GM06990 (cell line): ENCODE data around the gene CAMK1D.
"Not testable (repeated sequence)": the region's sequence is repeated elsewhere in the genome, so short reads cannot be mapped to it uniquely, and the experiment has no call there.

Source experiments
- DNase-seq: peaks from one replicate; pipeline ENCODE4 v3.0.0-alpha.2; 2011; ENCODE audit not compliant: insufficient read length; ENCODE audit errors: extremely low read depth
- H3K27me3 ChIP-seq: replicated peaks from 2 replicates; pipeline ENCODE4 v1.6.0; 2011; ENCODE audit warnings: low read length; ENCODE audit not compliant: control insufficient read depth, insufficient read depth
- H3K36me3 ChIP-seq: 2 replicates; pipeline ENCODE4 v1.5.1; 2011; ENCODE audit warnings: low read length; ENCODE audit not compliant: control insufficient read depth, insufficient read depth
- H3K4me3 ChIP-seq: replicated peaks from 2 replicates; pipeline ENCODE4 v1.5.1; 2011; ENCODE audit warnings: low read depth, mild to moderate bottlenecking, control low read depth, low read length
- TF ChIP-seq, protein P1 (sequence below): IDR thresholded peaks from 2 replicates; pipeline ENCODE4 v1.5.1; 2011; ENCODE audit warnings: low read length, control low read depth, mild to moderate bottlenecking, inconsistent platforms; ENCODE audit not compliant: insufficient read depth, poor library complexity, severe bottlenecking

CAMK1D gene

GRCh38 chr10:12849319-12850181, 500.2 kb downstream of the CAMK1D start:
- Histone ChIP-seq H3K4me3 (no peak overlapping the region), H3K27me3 (no peaks in the 10 kb centered on the region; the same call in 1 of the 2 replicates), H3K36me3 (no peaks in the 10 kb centered on the region)
- DNase-seq: no peak
- TF ChIP-seq, protein P1, sequence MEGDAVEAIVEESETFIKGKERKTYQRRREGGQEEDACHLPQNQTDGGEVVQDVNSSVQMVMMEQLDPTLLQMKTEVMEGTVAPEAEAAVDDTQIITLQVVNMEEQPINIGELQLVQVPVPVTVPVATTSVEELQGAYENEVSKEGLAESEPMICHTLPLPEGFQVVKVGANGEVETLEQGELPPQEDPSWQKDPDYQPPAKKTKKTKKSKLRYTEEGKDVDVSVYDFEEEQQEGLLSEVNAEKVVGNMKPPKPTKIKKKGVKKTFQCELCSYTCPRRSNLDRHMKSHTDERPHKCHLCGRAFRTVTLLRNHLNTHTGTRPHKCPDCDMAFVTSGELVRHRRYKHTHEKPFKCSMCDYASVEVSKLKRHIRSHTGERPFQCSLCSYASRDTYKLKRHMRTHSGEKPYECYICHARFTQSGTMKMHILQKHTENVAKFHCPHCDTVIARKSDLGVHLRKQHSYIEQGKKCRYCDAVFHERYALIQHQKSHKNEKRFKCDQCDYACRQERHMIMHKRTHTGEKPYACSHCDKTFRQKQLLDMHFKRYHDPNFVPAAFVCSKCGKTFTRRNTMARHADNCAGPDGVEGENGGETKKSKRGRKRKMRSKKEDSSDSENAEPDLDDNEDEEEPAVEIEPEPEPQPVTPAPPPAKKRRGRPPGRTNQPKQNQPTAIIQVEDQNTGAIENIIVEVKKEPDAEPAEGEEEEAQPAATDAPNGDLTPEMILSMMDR: no peak

DNA sequence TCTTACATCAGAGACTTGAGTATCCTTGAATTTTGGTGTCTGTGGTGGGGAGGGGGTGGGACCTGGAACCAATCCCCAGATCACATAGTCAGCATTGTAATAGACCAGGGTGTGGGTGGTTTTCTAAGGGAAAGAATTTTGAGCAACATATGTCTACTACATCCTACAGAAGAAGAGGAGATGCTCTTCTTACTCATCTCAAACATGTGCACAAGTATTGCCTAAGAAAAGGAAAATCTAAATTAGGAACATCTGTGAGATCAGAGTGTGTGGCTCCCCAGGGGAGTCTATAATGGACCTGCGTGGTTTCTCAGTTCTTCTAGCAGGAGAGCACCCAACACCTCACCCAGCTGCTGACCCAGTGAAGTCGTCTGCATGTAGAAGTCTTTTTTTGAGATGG, 503.3 kb downstream of the CAMK1D start:
- no peak for DNase-seq
- Histone ChIP-seq H3K27me3 (no peaks in the 10 kb centered on the region; the same call in 1 of the 2 replicates), H3K4me3 (no peak overlapping the region), H3K36me3 (no peaks in the 10 kb centered on the region)
- TF ChIP-seq, protein P1: no peak

- Histone ChIP-seq H3K27me3 (no peaks in the 10 kb centered on the region; the same call in 1 of the 2 replicates), H3K4me3 (no peak overlapping the region), H3K36me3 (no peaks in the 10 kb centered on the region)
- TF ChIP-seq, protein P1: no peak
- no peak for DNase-seq
These were observed 505.6 kb downstream of the CAMK1D start for GRCh38 chr10:12854988-12855387.

DNA sequence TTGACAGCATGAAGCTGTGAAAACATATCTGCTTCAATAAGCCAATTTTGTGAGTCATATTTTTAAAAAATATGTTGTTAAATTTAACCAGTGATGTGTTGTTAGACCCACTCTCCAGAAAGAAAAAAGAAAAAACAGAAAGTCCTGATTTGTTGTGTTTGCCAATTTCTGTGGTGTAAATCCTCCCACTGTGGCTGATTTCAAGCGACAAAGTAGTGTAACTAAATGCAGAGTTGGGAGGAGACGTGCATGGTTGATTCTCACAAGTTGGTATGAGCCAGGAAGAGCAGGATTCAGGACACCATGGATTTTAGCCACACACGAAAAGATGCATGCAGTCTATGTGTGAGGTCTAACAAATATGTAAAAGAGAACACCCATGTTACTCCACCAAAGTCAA, 513.1 kb downstream of the CAMK1D start:
- Histone ChIP-seq H3K27me3 (no peaks in the 10 kb centered on the region), H3K36me3 (no peaks in the 10 kb centered on the region), H3K4me3 (no peak overlapping the region)
- TF ChIP-seq, protein P1: no peak
- DNase-seq: no peak

- H3K4me3 ChIP-seq, DNase-seq, H3K36me3 ChIP-seq, H3K27me3 ChIP-seq: not testable (repeated sequence)
These were observed 516.2 kb downstream of the CAMK1D start for GRCh38 chr10:12865515-12865914.

- Histone ChIP-seq H3K27me3 (no peaks in the 10 kb centered on the region), H3K4me3 (no peak overlapping the region), H3K36me3 (no peaks in the 10 kb centered on the region)
- TF ChIP-seq, protein P1: no peak
- no peak for DNase-seq
These were observed 518.9 kb downstream of the CAMK1D start for GRCh38 chr10:12868229-12868628.
